Right forelimb (tissue), 1 donor: Measurements from ENCODE around the gene ATP11A.
"Not testable (repeated sequence)": the region's sequence is repeated elsewhere in the genome, so short reads cannot be mapped to it uniquely, and the experiment has no call there.

Experiments
- DNase-seq: peaks from one replicate; pipeline ENCODE4 v3.0.0-alpha.2; 2018

ATP11A gene

DNA sequence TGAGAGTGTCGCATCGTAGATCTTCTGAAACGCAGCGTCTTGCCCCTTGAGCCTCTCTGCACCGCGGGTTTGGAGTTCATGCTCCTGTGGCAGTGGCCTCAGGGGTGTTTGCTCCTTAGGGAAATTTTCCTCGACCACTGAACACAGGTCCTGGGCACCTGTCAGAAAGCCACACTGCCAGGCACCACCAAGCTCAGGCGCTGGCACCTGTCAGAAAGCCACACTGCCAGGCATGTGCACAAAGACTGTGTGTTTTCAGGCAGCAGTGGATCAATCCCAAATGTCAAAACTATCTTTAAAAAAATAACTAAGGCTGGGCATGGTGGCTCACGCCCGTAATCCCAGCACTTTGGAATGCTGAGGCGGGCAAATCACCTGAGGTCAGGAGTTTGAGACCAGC, 87.1 kb downstream of the ATP11A start:
- no peak for DNase-seq

DNA sequence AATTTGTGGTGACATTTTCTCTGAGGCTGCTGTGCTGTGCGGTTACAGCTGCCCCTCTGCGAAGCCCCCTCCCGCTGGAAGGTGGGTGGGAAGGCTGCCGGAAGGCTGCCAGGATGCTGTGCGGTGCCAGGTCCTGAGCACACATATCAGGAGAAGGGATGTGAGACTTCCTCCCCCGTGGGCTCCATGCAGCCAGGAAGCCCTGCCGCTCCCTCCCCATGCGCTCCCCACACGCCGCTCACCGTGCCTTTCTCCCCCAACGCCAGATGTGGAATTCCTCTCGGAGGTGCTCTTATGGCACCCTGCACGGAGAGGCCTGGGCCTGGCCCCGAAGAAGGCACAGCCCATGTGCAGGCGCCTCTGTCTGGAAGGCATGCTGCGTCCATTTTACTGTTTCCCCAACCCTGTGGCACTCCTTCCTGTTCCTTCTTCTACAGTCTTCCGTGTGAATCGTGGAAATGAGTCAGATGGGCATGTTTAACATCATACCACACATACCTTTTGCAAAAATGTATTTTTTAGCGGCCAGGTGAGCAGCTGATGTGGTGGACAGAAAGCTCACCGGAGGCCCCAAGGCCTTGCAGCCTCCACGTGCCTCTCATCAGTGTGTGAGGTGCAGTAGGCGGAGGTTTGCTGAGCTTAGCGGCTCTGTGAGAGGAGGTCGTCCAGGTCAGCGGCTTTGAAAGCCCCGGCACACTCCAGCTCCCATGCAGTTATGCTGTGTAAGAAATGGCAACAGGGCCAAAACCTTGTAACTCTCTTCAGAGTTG, 88.0 kb downstream of the ATP11A start:
- DNase-seq: peak; percentile 19

DNA sequence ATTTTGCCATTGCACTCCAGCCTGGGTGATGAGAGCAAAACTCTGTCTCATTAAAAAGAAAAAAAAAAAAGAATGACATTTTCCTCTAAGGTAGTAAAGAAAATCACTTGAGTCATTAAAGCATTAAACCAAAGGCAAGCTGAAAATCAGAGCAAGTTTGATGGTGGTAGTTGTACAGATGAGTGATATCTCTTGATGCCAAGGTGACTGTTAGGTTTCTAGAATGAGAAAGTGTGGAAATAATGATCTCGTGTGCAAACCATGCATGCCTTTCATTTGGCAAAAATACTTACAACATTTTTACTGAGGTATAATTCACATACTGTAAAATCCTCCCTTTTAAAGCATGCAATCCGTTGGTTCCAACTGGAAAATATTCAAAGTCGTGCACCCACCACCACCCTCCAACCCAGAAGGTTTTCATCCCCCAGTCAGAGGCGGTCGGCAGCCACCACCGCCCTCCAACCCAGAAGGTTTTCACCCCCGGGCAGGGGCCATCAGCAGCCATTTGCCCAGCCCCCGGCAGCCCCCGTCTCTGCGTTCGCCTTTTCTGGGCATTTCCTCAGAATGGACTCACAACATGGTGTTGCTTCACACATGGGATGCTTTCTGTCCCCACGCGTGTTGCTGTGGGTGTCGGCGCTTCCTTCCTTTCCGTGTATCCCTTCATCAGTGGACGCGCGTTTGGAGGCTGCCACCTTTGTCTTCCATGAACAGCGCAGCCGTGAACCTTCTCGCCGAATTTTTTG, 90.2 kb downstream of the ATP11A start:
- no peak for DNase-seq

DNA sequence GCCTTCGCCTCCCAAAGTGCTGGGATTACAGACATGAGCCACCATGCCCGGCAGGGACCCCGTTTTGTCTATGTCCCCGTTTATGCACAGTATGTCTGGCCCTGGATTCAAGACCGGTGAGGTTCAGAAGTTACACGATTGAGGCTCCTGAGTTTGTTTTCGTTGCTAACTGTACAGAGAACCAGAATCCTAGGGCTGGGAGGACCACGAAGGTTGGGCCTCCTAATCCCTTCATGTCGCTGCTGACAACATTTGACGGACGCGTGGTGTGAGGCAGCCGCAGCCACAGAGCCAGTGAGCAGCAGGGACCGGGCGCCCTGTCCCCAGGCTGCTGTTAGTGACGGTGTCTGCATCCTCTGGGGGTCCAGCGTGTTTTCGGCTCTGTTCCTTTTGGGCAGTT, 91.4 kb downstream of the ATP11A start:
- no peak for DNase-seq

DNA sequence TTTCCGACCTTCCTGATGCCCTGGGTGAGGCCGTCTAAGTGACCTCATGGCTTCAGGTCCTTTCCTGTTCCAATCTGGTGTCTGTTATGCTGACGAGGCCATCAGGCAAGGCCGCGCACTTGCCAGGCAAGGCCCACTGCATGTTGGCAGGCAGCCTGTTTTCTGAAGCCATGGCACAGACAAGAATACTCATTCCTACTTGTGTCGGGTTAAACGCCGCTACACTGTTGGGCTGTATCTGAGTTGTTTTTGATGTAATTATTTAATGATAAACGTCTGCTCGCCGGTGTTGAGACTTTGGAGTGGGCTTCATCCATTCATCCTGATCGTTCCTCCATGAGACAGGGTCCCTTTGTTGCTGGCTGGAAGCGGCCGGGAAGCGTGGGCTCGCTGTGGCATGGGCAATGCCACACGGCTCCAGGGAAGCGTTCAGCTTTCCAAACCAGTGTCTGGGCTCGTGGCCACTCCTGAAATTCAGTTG, 92.1 kb downstream of the ATP11A start:
- DNase-seq: no peak

DNA sequence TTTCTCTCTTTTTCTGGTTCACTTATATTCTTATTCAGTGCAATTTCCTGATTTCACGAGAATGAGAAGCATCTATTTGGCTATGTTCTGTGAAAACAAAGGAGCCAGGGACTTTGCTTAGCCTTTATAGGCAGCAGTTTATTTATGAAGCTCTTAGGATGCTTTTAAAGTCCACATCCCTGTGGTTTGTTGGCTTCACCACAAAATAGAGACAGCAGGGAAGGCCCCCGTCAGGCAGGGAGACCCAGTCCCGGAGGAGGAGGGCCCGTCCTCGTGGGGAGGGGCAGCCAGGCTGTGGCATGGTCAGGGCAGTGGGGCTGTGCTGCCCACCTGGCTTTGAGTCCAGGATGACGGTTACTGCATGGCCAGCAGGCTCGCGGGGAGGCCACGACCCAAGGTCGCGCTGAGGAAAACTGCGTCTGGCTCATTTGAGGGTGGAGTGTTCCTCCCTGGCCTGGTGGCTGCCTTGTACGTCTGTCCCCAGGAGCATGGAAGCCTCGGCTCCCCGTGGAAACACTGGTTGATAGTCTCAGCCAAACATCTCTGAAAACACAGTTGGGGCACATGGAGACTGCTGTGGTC, 92.7 kb downstream of the ATP11A start:
- no peak for DNase-seq

DNA sequence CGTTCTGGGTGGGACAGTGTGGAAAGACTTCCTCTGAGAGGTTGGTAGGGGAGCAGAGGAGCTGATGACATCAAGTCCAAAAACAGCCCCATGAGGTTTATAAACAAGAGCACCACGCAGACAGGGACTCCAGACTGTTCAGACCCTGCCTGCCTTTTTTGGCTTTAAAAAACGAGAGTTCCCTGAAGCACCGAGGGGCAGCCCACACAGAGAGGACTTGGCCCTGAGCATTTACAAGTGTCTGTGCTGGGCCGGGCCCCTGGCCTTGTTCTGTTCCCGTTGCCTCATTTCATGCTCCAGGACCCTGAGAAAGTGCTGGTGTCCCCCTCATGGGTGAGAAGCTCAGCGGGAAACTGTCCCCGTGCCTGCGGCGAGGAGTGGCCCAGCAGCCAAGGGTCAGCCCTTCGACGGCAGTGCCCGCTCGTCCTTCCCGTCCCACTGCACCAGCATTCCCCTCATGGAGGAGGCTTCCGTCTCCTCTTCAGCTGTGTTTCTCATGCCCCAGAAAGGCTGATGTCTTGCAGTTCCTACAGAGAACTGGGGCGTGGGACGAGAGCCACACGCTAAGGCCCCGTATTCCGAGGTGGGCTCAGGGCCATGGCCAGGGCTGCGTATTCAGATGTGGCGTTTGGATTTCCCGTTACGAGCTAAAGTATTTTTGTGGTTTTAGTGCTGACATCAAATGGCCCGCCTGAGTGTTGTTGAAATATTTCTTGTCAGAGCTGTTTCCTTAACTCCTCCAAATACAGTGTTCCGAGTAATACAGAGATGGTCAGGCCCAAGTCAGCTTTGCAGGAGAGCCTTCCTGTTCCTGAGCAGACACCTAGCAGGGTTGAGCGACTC, 93.5 kb downstream of the ATP11A start:
- peak; percentile 48 for DNase-seq

DNA sequence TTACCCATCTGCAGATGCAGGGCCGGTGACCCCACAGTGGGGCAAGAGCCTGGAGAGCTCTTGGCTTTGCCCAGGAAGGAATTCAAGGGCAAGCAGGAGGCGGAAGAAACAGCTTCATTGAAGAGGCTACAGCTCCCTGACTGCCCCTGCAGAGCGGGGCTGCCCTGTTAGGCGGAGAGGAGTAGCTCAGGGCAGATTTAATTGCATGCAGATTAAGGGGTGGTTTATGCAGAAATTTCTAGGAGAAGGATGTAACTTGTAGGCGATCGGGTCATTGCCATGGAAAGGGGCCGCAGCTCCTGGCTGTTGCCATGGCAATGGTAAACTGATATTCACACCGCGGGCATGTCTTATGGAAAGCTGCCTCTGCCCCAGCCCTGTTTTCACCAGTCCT, 94.1 kb downstream of the ATP11A start:
- peak; percentile 37 for DNase-seq

DNA sequence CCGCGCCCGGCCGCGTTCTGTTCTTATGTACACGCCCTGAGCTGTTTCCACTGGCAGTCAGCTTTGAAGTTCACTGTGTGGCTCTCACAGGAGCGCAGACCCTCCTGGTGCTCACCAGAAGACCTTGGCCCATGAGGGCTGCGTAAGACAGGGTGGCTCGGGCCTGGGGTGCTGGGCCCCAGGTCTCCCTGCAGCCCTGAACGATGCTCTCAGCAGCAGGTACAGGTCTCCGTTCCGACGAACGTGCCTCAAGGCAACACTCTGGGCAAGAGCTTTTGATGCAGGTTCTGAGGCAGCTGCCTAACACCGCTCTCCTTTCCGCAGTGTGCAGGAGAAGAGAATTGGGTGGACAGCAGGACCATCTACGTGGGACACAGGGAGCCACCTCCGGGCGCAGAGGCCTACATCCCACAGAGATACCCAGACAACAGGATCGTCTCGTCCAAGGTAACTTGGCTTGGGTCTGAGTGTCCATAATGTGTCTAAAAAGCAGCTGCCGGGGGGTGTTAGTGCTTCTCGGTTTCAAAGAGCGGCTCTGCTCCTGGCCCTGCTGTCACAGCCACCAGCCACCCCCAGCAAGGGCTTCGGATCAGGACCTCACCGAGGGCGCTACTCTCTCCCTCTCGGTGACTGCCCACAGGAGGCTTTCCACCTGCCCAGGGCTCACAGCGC, 95.1 kb downstream of the ATP11A start:
- peak; percentile 31 for DNase-seq

DNA sequence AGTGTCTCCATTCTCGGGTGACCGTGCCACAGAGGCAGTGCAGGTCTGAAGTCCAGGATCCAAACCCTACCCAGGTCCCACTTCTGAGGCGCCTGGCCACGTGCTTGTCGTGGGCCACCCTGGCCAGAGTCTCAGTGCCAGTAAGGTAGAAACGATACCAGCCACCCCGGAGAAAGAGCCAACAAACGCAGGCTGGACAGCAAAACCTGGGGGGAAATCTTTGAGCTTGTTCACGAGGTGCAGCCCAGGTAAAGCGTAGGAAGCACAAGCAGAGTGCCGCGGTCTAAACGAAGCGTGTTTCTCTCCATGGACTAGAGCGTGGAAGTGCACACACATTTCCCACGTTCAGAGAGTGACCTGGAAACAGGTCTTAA, 95.6 kb downstream of the ATP11A start:
- peak; percentile 25 for DNase-seq

DNA sequence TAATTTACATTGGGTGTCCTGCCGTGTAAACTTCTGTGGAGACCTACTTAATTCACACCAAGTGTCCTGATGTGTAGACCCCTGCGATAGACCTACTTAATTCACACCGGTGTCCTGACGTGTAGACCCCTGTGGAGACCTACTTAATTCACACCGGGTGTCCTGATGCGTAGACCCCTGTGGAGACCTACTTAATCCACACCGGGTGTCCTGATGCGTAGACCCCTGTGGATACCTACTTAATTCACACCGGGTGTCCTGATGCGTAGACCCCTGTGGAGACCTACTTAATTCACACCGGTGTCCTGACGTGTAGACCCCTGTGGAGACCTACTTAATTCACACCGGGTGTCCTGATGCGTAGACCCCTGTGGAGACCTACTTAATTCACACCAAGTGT, 97.0 kb downstream of the ATP11A start:
- DNase-seq: not testable (repeated sequence)

DNA sequence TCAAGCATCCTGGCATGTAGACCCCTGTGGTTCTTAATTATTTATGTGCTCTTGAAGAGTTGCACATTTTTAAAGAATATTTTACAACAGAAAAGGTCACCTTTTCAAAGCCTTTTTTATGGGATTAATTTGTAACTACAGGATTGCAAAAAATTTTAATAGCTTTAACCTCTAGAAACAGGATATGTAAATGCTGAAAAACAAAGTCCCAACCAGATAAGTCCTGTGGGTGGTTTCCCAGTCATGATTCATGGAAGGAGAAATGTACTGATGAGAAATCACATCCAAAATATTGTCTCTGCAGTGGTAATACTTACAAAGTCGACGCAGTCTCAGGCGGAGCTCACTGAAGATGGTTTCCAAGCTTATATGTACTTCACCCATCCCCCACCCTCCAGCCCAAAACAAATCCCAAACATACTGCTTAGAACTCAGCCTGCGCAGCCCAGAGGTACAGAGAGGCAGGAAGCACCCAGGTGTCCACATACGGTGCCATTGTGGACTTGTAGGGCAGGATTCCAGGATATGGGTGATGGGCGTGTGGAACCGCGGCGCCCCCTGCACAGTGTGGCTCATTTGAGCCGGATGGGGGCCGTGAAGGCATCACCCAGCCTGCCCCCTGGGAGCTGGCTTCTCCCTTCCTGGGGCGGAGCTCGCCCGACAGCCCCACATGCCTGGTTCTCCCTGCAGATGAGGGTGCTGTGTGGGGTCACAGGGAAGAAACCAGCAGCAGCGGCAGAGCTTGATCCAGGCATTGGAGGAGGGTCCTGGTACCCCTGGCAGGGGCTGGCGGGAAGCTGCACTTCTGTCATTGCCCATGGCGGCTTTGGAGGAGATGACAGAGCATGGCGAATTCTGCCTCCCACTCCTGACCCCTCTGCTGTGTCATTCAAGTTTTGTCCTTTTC, 101.2 kb downstream of the ATP11A start:
- no peak for DNase-seq

DNA sequence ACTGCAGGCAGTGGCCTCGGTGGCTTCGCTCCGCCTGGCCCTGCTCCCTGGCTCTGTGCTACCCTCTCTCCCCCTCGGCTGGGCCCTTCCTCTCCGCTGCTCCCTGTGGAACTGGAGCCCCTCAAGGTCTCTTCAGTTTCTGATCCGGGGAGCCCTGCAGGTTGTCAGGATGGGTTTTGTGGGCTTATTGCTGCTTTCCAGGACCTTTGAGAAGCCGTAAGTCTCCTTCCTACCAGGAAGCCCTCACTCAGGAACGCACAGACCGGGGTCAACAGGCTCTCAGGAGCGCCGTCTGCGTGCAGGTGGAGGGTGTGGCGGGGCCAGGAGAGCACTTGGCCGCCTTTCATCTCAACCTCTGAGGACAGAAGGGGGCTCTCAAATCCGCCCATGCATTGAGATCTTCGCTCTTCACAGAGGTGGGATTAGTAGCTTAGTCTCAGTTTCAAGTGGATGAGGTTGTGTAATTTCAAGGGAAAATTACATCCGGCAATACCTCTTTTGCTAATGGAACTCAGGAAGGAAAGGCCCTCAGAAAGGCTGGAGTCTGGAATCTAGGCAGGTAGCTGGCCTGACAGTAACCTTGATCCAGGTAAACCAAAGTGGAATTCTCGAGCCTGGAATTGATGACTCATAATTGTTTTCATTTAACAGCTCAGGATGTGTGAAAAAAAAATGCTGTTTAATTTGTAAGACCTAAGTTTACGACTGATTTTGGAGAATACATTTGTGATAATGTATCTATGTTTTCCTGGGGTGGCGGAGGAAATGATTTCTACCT, 102.0 kb downstream of the ATP11A start:
- no peak for DNase-seq

DNA sequence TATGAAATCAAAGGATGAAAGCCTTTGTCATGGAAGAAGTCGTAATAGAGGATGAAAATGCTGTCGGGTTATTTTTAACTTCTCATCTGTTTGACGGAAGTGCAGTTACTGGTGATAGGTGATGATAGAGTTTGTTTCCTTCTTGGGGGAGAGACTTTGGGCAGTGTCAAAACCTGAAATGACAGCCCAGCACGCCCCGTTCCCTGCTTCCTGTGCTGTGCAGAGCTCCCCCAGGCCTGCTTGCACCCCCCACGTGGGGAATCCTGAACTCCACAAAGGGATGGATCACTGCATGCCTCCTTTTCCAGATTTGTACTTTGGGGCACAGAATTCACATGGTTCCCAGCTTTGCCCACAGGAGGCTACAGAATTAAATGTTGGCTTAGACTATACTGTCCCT, 102.7 kb downstream of the ATP11A start:
- no peak for DNase-seq

DNA sequence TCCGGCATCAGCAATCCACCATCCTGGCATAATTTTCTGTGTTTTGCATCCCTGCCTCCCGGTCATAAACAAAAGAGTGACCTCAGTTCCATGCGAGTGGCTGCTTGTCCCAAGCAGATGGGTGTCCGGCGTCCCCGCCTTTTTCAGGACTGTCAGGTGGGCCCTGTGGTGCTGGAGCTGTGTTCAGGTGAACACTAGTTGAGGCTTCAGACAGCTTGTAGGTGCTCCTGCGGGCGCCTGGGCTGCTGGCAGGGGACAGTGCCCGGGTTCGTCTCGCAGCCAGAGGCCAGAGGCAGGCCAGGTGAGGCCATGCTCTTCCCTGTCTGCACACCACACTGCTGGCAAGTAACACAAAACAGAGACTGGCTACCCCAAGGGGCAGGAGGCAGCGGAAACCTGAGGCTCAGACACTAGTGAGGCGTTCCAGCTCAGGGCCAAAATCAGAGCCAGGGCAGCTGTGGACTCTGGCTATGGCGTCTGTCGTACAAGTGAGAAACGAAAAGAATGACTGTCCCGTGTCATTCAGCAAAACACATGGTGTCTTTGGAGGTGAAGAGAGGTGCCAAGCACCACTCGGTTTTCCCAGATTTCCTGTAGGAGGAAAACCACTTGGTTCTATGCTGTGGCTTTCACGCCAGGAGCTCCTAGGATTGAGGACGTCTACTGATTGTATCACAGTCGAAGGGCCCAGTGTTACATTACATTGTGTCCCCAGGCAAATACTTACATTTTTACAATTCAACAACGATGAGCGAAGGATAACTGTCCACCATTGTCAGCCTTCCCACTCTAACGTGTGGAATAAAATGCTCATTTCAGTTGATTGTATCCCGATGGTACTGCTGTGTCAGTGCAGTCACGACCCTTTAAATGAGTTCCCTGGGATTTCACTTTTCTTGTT, 104.0 kb downstream of the ATP11A start:
- DNase-seq: no peak

DNA sequence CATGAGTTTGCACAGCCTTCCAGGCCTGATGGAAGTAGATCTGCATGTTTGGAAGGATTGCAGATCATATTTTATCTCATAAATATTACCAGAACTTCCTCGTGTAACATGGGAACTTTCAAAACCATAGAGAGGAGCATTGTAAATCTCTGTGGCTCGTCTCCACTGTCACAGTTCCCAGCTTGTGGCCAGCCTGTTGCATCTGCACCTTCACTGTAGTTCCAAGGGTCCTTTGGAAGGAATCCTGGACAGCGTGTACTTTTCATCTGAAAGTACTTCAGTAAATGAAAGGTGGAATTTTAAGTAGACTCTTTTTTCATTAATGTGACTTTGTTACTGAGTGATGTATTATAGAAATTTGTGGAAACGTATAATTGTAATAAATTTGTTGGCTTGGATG, 105.4 kb downstream of the ATP11A start:
- no peak for DNase-seq

DNA sequence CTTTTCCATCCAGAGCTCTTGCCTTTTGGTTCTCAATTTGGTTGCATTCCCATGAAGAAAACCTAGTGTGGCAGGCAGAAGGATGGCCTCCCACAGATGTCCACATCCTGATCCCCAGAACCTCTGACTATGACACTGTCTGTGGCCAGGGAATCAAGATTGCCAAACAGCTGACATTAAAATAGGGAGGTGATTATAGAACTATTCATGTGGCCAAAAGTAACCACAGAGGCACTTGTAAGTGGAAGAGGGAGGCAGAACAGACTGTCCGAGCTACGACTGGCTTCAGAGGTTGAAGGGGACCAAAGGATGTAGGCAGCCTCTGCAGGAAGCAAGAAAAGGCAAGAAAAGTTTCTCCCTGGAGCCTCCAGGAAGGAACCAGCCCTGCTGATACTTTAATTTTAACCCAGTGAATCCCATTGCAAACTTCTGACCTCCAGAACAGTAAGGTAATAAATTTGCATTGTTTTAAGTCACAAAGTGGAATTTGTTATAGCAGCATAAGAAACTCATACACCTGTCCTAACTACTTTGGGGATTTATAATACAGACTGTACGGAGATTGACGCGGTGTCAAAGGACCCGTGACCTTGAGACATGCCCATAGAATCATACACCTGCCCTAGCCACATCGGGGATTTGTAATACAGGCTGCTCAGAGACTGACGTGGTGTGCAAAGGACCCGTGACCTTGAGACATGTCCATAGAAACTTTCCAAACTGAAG, 106.5 kb downstream of the ATP11A start:
- DNase-seq: no peak

DNA sequence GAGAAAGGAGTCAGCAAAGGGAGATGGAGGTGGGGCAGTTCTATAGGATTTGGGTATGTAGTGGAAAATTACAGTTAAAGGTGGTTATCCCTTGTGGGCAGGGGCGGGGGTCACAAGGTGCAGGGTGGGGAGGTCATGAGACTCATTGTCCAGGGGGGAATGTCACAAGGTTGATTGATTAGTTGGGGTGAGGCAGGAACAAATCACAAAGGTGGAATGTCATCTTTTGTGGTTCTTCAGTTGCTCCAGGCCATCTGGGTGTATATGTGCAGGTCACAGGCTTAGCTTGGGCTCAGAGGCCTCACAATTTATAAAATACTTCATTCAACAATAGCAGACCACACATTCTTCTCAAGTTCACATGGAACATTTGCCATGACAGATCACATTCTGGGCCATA, 109.6 kb downstream of the ATP11A start:
- no peak for DNase-seq

DNA sequence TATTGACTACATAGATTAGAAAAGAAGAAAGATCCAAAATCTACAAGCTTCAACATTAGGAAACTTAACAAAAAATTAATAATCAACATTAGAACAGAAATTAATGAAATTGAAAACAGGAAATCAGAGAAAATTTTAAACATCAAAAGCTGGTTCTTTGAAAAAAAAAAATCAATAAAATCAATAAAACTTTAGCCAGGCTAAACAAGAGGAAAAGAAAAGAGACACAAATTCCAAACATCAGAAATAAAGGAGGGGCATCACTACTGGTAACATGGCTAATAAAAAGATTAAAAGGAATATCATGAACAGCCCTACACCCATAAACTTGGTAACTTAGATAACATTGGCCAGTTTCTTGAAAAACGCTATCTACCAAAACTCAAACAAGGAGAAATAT, 110.2 kb downstream of the ATP11A start:
- no peak for DNase-seq
